ENCODE measurements around the gene PFDN4.

Gene PFDN4

DNA sequence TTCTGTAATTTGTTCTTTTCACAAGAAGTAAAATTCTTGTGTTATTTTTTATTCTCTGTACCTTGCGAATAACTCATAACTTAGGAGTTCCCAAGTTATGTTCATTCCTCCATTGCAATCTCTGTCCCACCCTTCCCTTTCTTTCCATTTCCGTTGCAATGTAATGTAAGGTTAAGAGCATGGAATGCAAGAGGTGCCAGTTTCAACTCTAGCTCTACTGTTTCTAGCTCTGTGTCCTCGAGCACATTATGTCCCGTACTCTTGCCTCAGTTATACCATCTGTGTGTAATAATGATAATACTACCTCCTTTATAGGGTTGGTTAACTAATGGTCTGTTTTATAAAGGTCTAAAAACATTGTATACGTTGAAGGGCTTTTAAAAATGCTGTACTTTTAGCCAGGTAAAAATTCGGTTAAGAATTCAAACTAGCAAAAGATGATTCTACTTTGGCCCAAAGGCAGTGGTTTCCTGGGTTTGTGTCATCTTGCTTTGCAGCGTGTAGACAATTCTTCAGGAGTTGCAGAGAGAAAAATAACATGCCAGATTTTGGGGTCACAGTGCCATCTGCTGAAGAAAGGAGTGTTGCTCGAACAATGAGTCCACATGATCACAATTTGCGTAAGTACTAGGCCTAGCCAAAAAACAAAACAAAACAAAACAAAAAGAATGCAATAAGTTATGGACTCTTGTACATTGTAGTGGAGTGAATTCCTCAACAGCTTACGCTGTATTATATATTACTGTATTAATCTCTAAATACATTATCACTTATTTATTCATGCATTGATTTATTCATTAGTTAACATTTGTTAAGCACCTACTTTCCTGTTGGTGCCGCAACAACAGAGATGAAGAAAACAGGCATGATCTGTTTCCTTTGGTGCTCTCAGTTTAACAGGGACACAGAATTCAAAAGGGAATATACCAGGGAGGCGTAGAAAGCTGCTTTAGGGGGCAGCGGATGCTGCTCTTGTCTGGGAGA lies 10.0 kb upstream of the PFDN4 start:
- Histone ChIP-seq H3K9me3 (ENCODE audit: control insufficient read depth, insufficient read depth, low read depth, low read length) (no peaks in the 10 kb centered on the region), H3K4me3 (ENCODE audit: low read depth, low read length) (no peak overlapping the region), H3K27ac (ENCODE audit: extremely low read depth, low read depth, low read length) (no peak overlapping the region), H3K4me1 (ENCODE audit: control insufficient read depth, insufficient read depth, low read length) (no peaks in the 10 kb centered on the region), H3K36me3 (ENCODE audit: control insufficient read depth in 2 of 2, insufficient read depth in 1 of 2, low read length in 2 of 2) (no peaks in the 10 kb centered on the region)
- TF ChIP-seq ZNF18 (tag by site-specific recombination; IDR thresholded peaks at IDR 0.05) (no peak), ZNF654 (tag by site-specific recombination; IDR thresholded peaks at IDR 0.05; ENCODE audit: low read depth) (peak; percentile 77), CTCF (tag by site-specific recombination; IDR thresholded peaks at IDR 0.05) (peak; percentile 41; the same call in 1 of the 2 replicates)
- ChIA-PET CTCF (interaction anchor here (0.6 to 10.1 kb wide), 16 partner anchors 10 to 919 kb away, joined by 3 to 361 read pairs (median 4); partner anchors contain the start of gene PFDN4), POLR2A (no interaction called here)

DNA sequence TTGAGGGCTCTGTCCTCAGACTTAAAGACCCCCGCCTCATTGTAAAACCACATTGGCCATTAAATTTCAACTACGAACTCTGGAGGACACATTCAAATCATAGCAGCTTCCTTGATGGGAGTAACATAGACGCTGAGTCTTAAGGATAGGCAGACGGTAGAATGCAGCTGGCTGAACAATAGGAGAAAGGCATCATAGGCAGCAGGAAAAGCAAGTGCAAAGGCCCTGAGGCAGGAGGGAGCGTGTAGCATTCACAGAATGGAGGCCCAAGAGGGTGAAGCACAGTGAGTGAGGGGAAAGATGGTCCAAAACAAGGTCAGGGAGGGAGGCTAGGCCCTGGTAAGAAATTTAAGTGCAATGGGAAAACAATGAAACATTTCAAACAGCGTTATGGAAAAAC lies 8.6 kb upstream of the PFDN4 start:
- TF ChIP-seq ZNF623 (tag by site-specific recombination; IDR thresholded peaks at IDR 0.05) (peak; percentile 85), ZNF488 (tag by site-specific recombination; IDR thresholded peaks at IDR 0.05) (no peak), ZNF521 (tag by site-specific recombination; IDR thresholded peaks at IDR 0.05) (no peak)
- Histone ChIP-seq H3K27ac (ENCODE audit: extremely low read depth, low read depth, low read length) (no peak overlapping the region), H3K4me3 (ENCODE audit: low read depth, low read length) (no peak overlapping the region), H3K36me3 (ENCODE audit: control insufficient read depth in 2 of 2, insufficient read depth in 1 of 2, low read length in 2 of 2) (no peaks in the 10 kb centered on the region), H3K9me3 (ENCODE audit: control insufficient read depth, insufficient read depth, low read depth, low read length) (no peaks in the 10 kb centered on the region), H3K4me1 (ENCODE audit: control insufficient read depth, insufficient read depth, low read length) (no peaks in the 10 kb centered on the region)
- ChIA-PET CTCF (interaction anchor here (0.5 to 10.1 kb wide), 27 partner anchors 8 to 575 kb away, joined by 3 to 361 read pairs (median 5); partner anchors contain the start of gene PFDN4), POLR2A (no interaction called here)

- CTCF ChIA-PET: interaction anchor here (0.5 to 10.1 kb wide), 30 partner anchors 8 to 576 kb away, joined by 3 to 361 read pairs (median 5); partner anchors contain the start of gene PFDN4
- Histone ChIP-seq H3K4me1 (ENCODE audit: control insufficient read depth, insufficient read depth, low read length) (no peaks in the 10 kb centered on the region), H3K27ac (ENCODE audit: extremely low read depth, low read depth, low read length) (no peak overlapping the region), H3K36me3 (ENCODE audit: control insufficient read depth in 2 of 2, insufficient read depth in 1 of 2, low read length in 2 of 2) (no peaks in the 10 kb centered on the region), H3K4me3 (ENCODE audit: low read depth, low read length) (no peak overlapping the region), H3K9me3 (ENCODE audit: control insufficient read depth, insufficient read depth, low read depth, low read length) (no peaks in the 10 kb centered on the region)
- POLR2A ChIA-PET: no interaction called here
- TF ChIP-seq ZNF654 (tag by site-specific recombination; IDR thresholded peaks at IDR 0.05; ENCODE audit: low read depth): peak; percentile 87
- no peak for TF ChIP-seq ZBTB1 (tag by site-specific recombination; IDR thresholded peaks at IDR 0.05)
- TF ChIP-seq CTCF (tag by site-specific recombination; IDR thresholded peaks at IDR 0.05): peak; percentile 68
- TF ChIP-seq ZNF416 (tag by site-specific recombination; IDR thresholded peaks at IDR 0.05): no peak
- TF ChIP-seq ZNF426 (tag by site-specific recombination; IDR thresholded peaks at IDR 0.05): 0 out of 2 replicates have a peak, but pooled peaks have one; percentile 6
These were observed 8.1 kb upstream of the PFDN4 start for GRCh38 chr20:54199721-54200176.

Measured in HEK293 (cell line).